Coronary artery (tissue), 2 donors: ENCODE results near the gene RSPH3.

Source experiments
- DNase-seq: peaks from one replicate; pipeline ENCODE4 v3.0.0-alpha.2; 2017; ENCODE audit warnings: low spot score
- H3K27ac ChIP-seq, 2 donors: fragments of 200-600 bp; sonication (generic); one replicate each; pipeline ENCODE4 v1.5.1; 2016 to 2019
- H3K4me3 ChIP-seq: fragments of 200-600 bp; sonication (generic); 2 replicates; pipeline ENCODE4 v1.5.1; 2016; ENCODE audit warnings: mild to moderate bottlenecking, moderate library complexity
- CTCF ChIP-seq: fragments of 200-600 bp; sonication (generic); IDR thresholded peaks from one replicate; pipeline ENCODE4 v1.5.1; 2019; ENCODE audit warnings: antibody characterized with exemption

RSPH3 gene

GRCh38 chr6:158970640-158971275 is 29.2 kb downstream of the RSPH3 start:
- DNase-seq, result no peak
- no peak for TF ChIP-seq CTCF
- no peak overlapping the region for H3K4me3 ChIP-seq
- no peak overlapping the region for H3K27ac ChIP-seq

GRCh38 chr6:158969148-158969547 is 30.9 kb downstream of the RSPH3 start:
- no peak for TF ChIP-seq CTCF
- Histone ChIP-seq H3K27ac (no peak overlapping the region), H3K4me3 (no peak overlapping the region)
- DNase-seq, result no peak

GRCh38 chr6:158963020-158963808 is 36.8 kb downstream of the RSPH3 start:
- DNase-seq, result no peak
- no peak for TF ChIP-seq CTCF
- Histone ChIP-seq H3K4me3 (no peak overlapping the region), H3K27ac (no peak overlapping the region)

GRCh38 chr6:158962371-158962770 is 37.6 kb downstream of the RSPH3 start:
- no peak for DNase-seq
- Histone ChIP-seq H3K27ac (no peak overlapping the region), H3K4me3 (no peak overlapping the region)
- TF ChIP-seq CTCF, result no peak

- no peak for DNase-seq
- no peak for TF ChIP-seq CTCF
- no peak overlapping the region for H3K27ac ChIP-seq
- H3K4me3 ChIP-seq, result no peak overlapping the region
Observed at GRCh38 chr6:158960026-158960425, 40.0 kb downstream of the RSPH3 start.

GRCh38 chr6:158959552-158959951 is 40.5 kb downstream of the RSPH3 start:
- no peak for DNase-seq
- no peak overlapping the region for H3K27ac ChIP-seq
- TF ChIP-seq CTCF, result no peak
- no peak overlapping the region for H3K4me3 ChIP-seq
